ENCODE data around the gene GNG2. TPM values are rescaled to one million over a fixed set of nuclear protein-coding genes. Genes with fewer than 3 reads are reported as not detected.

Gene GNG2
- polyA plus RNA-seq, 1 of the 3 experiments (the other 2 are of a cell fraction) = 17.8 TPM

GRCh38 chr14:51908086-51908485 lies 47.7 kb downstream of the GNG2 start:
- Histone ChIP-seq H3K79me2 (ENCODE audit: insufficient read depth) (peaks cover 27% of the 10 kb centered on the region; the same call in 1 of the 2 replicates), H3K27ac (ENCODE audit: low read depth in 2 of 2, low read length in 1 of 2) (no peak overlapping the region), H3K9me2 (no peaks in the 10 kb centered on the region), H3K4me3 (ENCODE audit: low read depth in 2 of 2, low read length in 1 of 2) (no peak overlapping the region), H3F3A (replicated peaks; ENCODE audit: insufficient read depth) (peaks cover 19% of the 10 kb centered on the region), H3K4me1 (ENCODE audit: control insufficient read depth in 1 of 2, insufficient read depth in 2 of 2, low read depth in 1 of 2, low read length in 1 of 2) (peaks cover 8 to 12% of the 10 kb centered on the region in 2 experiments; a peak in 3 of 4 replicates), H3K27me3 (ENCODE audit: insufficient read depth) (no peaks in the 10 kb centered on the region), H3K36me3 (replicated peaks in 1 of 2; ENCODE audit: control insufficient read depth in 1 of 2, insufficient read depth in 2 of 2, low read length in 1 of 2) (peaks cover 0 to 11% of the 10 kb centered on the region in 2 experiments), H3K9me3 (0 out of 2 replicates have a peak, but pooled peaks cover 8% of the 10 kb centered on the region), H2AFZ (ENCODE audit: low read depth) (no peak overlapping the region), H3K4me2 (no peak overlapping the region), H4K20me1 (ENCODE audit: insufficient read depth) (no peaks in the 10 kb centered on the region), H3K9ac (no peak overlapping the region)
- TF ChIP-seq MXI1 (IDR thresholded peaks at IDR 0.05; ENCODE audit: low read depth, low read length) (no peak), ELF1 (IDR thresholded peaks at IDR 0.05) (no peak), SIN3A (IDR thresholded peaks at IDR 0.05; ENCODE audit: borderline replicate concordance, low read depth, low read length) (no peak), POLR2AphosphoS5 (IDR thresholded peaks at IDR 0.05; ENCODE audit: low read depth, low read length) (no peak), USF2 (IDR thresholded peaks at IDR 0.05; ENCODE audit: borderline replicate concordance, low read depth, low read length) (no peak)
- POLR2A ChIA-PET = no interaction called here
- 97% methylated on average over 3 of the region's 3 CpGs for WGBS (ENCODE audit: low lambda C conversion rate)
- CTCF ChIA-PET = interaction anchor here (1.2 kb wide), 1 partner anchor 59 kb away, joined by 3 read pairs; no protein-coding TSS in a partner anchor
- no peak for DNase-seq

- CTCF ChIA-PET = interaction anchor here (1.0 to 1.6 kb wide), 4 partner anchors 26 to 182 kb away, joined by 3 to 5 read pairs (median 4); no protein-coding TSS in a partner anchor
- Histone ChIP-seq H3K27ac (ENCODE audit: low read depth in 2 of 2, low read length in 1 of 2) (peak overlapping the region in 1 of 2 experiments; percentile 26; a peak in 3 of 4 replicates), H3K36me3 (replicated peaks in 1 of 2; ENCODE audit: control insufficient read depth in 1 of 2, insufficient read depth in 2 of 2, low read length in 1 of 2) (no peaks in the 10 kb centered on the region), H3K9ac (no peak overlapping the region), H3K4me2 (no peak overlapping the region), H3F3A (replicated peaks; ENCODE audit: insufficient read depth) (no peaks in the 10 kb centered on the region), H3K27me3 (ENCODE audit: insufficient read depth) (no peaks in the 10 kb centered on the region), H3K79me2 (ENCODE audit: insufficient read depth) (peaks cover 14% of the 10 kb centered on the region; the same call in 1 of the 2 replicates), H4K20me1 (ENCODE audit: insufficient read depth) (no peaks in the 10 kb centered on the region), H3K9me2 (no peaks in the 10 kb centered on the region), H2AFZ (ENCODE audit: low read depth) (no peak overlapping the region), H3K4me3 (ENCODE audit: low read depth in 2 of 2, low read length in 1 of 2) (no peak overlapping the region), H3K4me1 (ENCODE audit: control insufficient read depth in 1 of 2, insufficient read depth in 2 of 2, low read depth in 1 of 2, low read length in 1 of 2) (peaks cover 2 to 21% of the 10 kb centered on the region in 2 experiments; a peak in 3 of 4 replicates), H3K9me3 (no peaks in the 10 kb centered on the region)
- POLR2A ChIA-PET = no interaction called here
- no peak for DNase-seq
- TF ChIP-seq TCF12 (IDR thresholded peaks at IDR 0.05) = peak; percentile 91
- no peak for TF ChIP-seq RAD21 (IDR thresholded peaks at IDR 0.05; ENCODE audit: low read length)
- TF ChIP-seq GATA2 (CRISPR knock-in tag; IDR thresholded peaks at IDR 0.05) = no peak
- peak; percentile 30; the same call in 1 of the 2 replicates for TF ChIP-seq POLR2AphosphoS5 (IDR thresholded peaks at IDR 0.05; ENCODE audit: low read depth, low read length)
- TF ChIP-seq FOXM1 (IDR thresholded peaks at IDR 0.05; ENCODE audit: low read depth) = no peak
- TF ChIP-seq MEF2A (IDR thresholded peaks at IDR 0.05; ENCODE audit: borderline replicate concordance, low read depth) = no peak
- TF ChIP-seq ELF1 (IDR thresholded peaks at IDR 0.05) = no peak
- peak; percentile 8 to 34; a peak in 2 of 4 replicates for TF ChIP-seq EP300 (IDR thresholded peaks at IDR 0.05; ENCODE audit: borderline replicate concordance in 1 of 2, low read depth in 1 of 2, low read length in 1 of 2)
- peak; percentile 78 for TF ChIP-seq PBX3 (IDR thresholded peaks at IDR 0.05)
- 12% methylated on average over 2 of the region's 2 CpGs for WGBS (ENCODE audit: low lambda C conversion rate)
These were observed 51.8 kb downstream of the GNG2 start for GRCh38 chr14:51912112-51912786.

Measured in SK-N-SH (cell line).